ENCODE results near the gene GGNBP2. TPM values are rescaled to one million over a fixed set of nuclear protein-coding genes. Genes with fewer than 3 reads are reported as not detected.
A peak's percentile ranks its signal among the peaks of the same experiment; 100 is the strongest.

Gene GGNBP2
- total RNA-seq, 4 donors from 2014 or later, result 48.6 to 128 (median 91.6) TPM

- no peak for TF ChIP-seq POLR2AphosphoS5 (IDR thresholded peaks at IDR 0.05)
- TF ChIP-seq CTCF (IDR thresholded peaks at IDR 0.05), result no peak
- TF ChIP-seq EP300 (IDR thresholded peaks at IDR 0.05; ENCODE audit: low read depth), result no peak
- no peak for TF ChIP-seq POLR2A (IDR thresholded peaks at IDR 0.05)
- no peak overlapping the region for H3K27ac ChIP-seq
- 31 to 51% methylated on average over 1 of the region's 1 CpG for WGBS, 2 donors (ENCODE audit: low coverage in 1 of 2)
- no peaks in the 10 kb centered on the region for H3K4me1 ChIP-seq
- H3K36me3 ChIP-seq, result peaks cover 0 to 91% (median 41%) of the 10 kb centered on the region in 4 donors
- no peak for DNase-seq
- in situ Hi-C loops (cut with MboI; ENCODE audit: low pct_ligation_motif_present in 1 of 4, low pct_unique_long_range_greater_than_20kb in 1 of 4, low sequenced_read_pairs in 3 of 4) (no loop called here), intact Hi-C loops (cut with DNase I; ENCODE audit: low total_unique reads) (no loop called here)
- H3K4me3 ChIP-seq, result no peak overlapping the region
- no peaks in the 10 kb centered on the region for H3K27me3 ChIP-seq
- no peaks in the 10 kb centered on the region for H3K9me3 ChIP-seq
These were observed 39.1 kb downstream of the GGNBP2 start for GRCh38 chr17:36583787-36584186.

GRCh38 chr17:36586138-36586537, 41.4 kb downstream of the GGNBP2 start:
- no peak for DNase-seq
- intact Hi-C loops (cut with DNase I; ENCODE audit: low total_unique reads), result no loop called here
- in situ Hi-C loops (cut with MboI; ENCODE audit: low pct_ligation_motif_present in 1 of 4, low pct_unique_long_range_greater_than_20kb in 1 of 4, low sequenced_read_pairs in 3 of 4), result no loop called here
- peaks cover 0 to 2% (median 1%) of the 10 kb centered on the region in 4 donors for H3K4me1 ChIP-seq
- 87 to 93% methylated on average over 2 of the region's 2 CpGs for WGBS, 2 donors (ENCODE audit: low coverage in 1 of 2)
- H3K9me3 ChIP-seq, result no peaks in the 10 kb centered on the region
- H3K4me3 ChIP-seq, result no peak overlapping the region
- peaks cover 0 to 68% (median 31%) of the 10 kb centered on the region in 4 donors for H3K36me3 ChIP-seq
- no peaks in the 10 kb centered on the region for H3K27me3 ChIP-seq
- H3K27ac ChIP-seq, result no peak overlapping the region
- TF ChIP-seq POLR2A (IDR thresholded peaks at IDR 0.05), result no peak
- no peak for TF ChIP-seq CTCF (IDR thresholded peaks at IDR 0.05)

- WGBS, 2 donors (ENCODE audit: low coverage in 1 of 2), result 40 to 67% methylated on average over 1 to 2 of the region's 2 CpGs
- in situ Hi-C loops (cut with MboI; ENCODE audit: low pct_ligation_motif_present in 1 of 4, low pct_unique_long_range_greater_than_20kb in 1 of 4, low sequenced_read_pairs in 3 of 4), result no loop called here
- peaks cover 0 to 31% (median 16%) of the 10 kb centered on the region in 4 donors for H3K36me3 ChIP-seq
- TF ChIP-seq EP300 (IDR thresholded peaks at IDR 0.05; ENCODE audit: low read depth), result no peak
- TF ChIP-seq POLR2A (IDR thresholded peaks at IDR 0.05), result no peak
- TF ChIP-seq CTCF (IDR thresholded peaks at IDR 0.05), result no peak
- H3K9me3 ChIP-seq, result no peaks in the 10 kb centered on the region
- no peak for DNase-seq
- H3K4me3 ChIP-seq, result no peak overlapping the region
- no peaks in the 10 kb centered on the region for H3K27me3 ChIP-seq
- intact Hi-C loops (cut with DNase I; ENCODE audit: low total_unique reads), result no loop called here
- H3K27ac ChIP-seq, result no peak overlapping the region
- H3K4me1 ChIP-seq, result peaks cover 7 to 30% (median 20%) of the 10 kb centered on the region in 4 donors
These were observed 45.4 kb downstream of the GGNBP2 start for GRCh38 chr17:36590082-36590481.

- WGBS, 2 donors (ENCODE audit: low coverage in 1 of 2), result 3% methylated on average over 45 of the region's 87 CpGs; no CpG with 5 or more reads in 1 of the 2 donors
- intact Hi-C loops (cut with DNase I; ENCODE audit: low total_unique reads), result no loop called here
- peak; percentile 90 for DNase-seq
- H3K9me3 ChIP-seq, result no peaks in the 10 kb centered on the region
- TF ChIP-seq POLR2AphosphoS5 (IDR thresholded peaks at IDR 0.05) (peak; percentile 51 to 76 (median 68)), POLR2A (IDR thresholded peaks at IDR 0.05) (peak; percentile 66), EP300 (IDR thresholded peaks at IDR 0.05; ENCODE audit: low read depth) (no peak), CTCF (IDR thresholded peaks at IDR 0.05) (peak in 1 of 5 experiments; percentile 8)
- peaks cover 7 to 42% (median 23%) of the 10 kb centered on the region in 4 donors for H3K4me1 ChIP-seq
- peak within 1 kb of the TSS; percentile 67 to 94 (median 82) for H3K4me3 ChIP-seq
- H3K27me3 ChIP-seq, result no peaks in the 10 kb centered on the region
- H3K27ac ChIP-seq, result peak within 1 kb of the TSS; percentile 83 to 90 (median 88)
- in situ Hi-C loops (cut with MboI; ENCODE audit: low pct_ligation_motif_present in 1 of 4, low pct_unique_long_range_greater_than_20kb in 1 of 4, low sequenced_read_pairs in 3 of 4), result no loop called here
- H3K36me3 ChIP-seq, result peaks cover 0 to 16% (median 8%) of the 10 kb centered on the region in 4 donors
These were observed 47.0 kb downstream of the GGNBP2 start, which contains the start of gene DHRS11 for GRCh38 chr17:36591434-36592315. Gene DHRS11 (plus strand): TSS chr17:36591879. CDS start chr17:36592010, 131 bp downstream.

All from transverse colon (tissue), 4 donors.